NCI-H1436 treated with DMSO at 0.1 percent for 48 hours (cell line): ENCODE data around the gene VPS13D.

Source experiments
- DNase-seq: peaks from one replicate; lab custom pipeline; 2025; lab: John Stamatoyannopoulos, UW

Gene VPS13D

DNA sequence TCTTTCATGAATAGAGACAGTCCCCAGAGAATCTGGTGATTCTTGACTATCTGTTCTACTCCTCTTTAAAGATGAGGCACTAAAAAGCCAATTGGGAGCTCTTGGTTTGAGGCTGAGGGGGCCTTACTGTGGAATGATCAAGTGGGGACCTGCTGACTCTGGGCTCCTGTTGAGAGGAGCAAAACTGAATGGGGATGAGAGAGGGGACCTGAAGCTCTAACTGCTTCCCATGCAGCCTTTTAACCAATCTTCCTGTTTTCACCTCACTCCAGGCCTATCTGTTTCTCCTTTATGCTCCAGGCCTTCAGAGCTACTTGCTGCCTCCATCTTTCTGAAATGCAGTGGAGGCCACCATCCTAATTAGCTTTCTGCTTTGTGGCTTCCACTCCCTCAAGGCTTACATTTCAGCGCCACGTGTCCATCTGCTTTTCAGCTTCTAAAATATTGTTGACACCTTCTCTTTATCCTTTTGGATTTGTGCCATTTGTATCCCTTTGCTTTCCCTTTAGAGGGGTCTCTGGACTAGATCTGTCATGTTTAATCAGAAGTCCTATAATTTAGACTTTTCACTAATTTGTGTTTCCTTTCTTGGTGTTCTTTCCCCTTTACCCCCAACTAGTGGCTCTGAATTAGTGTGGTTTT is 242.4 kb downstream of the VPS13D start:
- no peak for DNase-seq

DNA sequence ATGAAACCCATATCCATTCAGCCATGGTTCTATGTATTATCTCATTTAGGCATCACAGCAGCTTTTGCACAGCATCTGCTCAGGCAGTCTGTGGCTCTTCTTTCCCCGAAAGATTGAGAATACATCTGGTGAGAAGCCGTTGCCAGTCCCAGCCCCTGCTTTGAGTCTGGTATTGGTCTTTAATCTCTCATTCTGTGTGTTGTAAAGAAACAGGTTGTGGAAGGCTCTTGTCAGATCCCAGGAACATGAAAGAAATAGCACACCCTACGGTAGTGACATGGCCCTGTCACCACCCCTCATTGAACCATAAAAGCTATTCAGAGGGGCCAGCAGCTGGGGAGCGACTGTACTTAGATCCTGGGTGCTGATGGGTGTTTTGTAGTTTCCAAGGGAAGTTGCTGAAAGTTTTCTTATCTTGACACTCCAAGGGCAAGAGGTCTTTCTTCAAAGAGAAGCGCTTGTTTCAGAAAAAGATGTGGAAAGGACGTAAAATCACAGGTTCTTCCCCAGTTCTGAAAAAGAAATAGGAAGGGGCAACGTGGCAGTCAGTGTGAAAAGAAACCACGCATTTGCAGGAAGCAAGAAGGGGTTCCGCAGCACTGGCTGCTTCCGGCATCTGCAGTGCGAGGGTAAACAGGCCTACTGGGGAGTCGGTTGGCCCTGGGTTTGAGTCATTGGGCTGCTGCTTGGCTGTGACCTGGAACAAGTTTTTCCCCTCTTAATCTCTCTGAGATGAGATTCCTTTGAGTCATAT is 243.1 kb downstream of the VPS13D start:
- no peak for DNase-seq

DNA sequence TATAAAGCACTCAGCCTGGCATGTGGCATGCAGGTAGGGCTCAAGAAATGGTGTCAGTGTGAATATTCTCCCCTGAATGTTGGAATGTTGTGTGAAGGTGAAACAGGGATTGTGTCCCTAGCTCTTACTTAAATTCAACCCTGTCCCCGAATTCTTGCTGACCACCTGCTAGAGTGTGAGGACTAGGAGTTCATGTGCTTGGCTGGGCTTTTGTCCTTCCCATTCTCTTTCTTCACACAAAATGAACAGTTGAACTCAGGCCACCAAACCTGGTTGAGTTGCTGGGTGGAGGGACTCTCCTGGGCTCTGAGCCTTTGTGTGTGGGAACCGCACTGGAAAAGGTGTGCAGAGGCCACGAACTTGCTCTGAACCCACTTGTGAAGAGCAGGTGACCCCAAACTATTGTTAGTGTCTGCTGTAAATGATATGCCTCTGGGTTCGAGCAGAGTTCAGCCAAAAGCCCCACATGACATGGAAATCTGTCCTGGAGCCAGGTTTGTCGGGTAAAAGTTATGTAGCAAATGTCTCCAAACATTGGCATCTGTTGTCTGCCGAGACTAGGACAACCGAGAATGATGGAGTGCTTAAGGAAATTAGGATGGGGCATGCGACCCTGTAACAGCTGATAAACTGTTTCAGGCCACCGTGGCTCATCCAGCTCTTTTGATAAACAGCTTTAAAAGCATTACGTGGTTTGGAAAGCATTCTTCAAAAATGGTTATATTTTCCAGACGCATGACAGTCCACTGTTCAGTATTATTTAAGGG is 243.9 kb downstream of the VPS13D start:
- DNase-seq = no peak

DNA sequence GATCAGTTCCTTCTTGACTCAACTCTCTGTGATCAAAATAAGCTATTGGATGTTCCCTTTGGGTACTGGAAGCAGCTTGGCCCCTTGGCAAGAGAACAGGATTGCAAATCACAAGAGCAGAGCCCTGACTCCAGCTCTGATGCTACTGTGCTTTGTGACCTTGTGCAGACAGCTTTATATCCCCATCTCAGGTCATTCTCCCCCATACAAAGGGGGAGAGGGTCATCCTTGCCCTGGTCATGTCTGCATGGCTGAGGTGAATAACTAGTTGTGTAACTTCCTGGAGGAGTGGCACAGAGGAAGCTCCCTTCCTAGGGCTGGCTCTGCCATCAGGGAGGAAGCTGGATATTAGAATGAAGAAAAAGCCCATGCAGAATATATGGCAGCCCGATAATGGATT is 245.3 kb downstream of the VPS13D start:
- no peak for DNase-seq

DNA sequence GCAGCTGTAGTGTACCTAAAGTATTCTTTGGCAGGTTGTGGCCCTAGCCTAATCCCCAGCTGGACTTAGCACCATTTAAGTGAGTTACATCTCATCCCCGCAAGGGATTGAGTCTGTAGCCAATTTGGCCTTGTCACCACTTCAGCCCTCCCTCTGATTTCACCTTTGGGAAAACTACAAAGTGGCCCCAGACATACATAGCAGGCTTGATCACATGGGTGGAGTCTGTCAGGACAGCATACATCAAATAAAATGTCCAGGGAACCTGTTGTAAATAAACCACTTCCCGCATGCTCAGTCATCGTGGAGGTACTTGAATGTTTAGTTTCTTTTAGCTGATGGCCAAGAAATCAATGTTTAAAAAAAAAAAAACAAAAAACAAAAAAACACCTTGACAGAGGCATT is 245.7 kb downstream of the VPS13D start:
- no peak for DNase-seq

DNA sequence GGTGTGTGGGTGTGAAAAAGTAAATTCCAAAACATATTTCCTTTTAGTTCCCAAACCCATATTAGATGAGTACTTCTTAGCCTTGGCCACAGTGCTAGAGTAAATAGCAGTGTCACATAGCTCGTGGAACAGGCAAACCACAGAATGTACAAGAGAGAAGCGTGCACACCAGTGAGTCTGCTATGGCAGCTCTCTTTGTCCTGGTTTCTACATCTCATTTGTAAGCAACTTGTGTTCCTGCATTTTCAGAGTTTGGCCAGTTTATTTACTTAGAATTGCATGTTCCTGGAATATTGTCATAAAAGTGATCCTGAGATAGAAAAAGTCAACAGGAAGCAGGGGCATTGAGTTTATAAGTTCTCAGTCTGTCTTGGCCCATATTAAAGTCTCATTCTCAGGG is 246.1 kb downstream of the VPS13D start:
- no peak for DNase-seq

DNA sequence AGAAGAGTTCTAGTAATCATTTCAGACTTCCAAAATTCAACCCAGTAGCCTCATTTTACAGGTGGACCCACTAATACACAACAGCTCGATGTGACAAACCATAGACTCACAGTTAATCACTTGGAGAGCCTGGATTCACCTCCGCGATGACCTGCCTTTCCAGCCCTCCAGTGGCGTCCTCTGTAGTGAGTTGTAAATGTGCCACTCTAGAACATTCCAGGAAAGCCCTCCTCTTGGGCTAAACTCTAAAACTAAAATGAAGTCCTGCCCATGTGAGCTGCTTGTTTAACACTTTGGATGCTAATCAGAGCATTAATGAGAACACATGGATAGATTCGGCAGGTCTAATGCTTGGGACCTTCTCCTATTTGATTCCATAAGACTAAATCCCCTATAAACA is 247.5 kb downstream of the VPS13D start:
- no peak for DNase-seq

DNA sequence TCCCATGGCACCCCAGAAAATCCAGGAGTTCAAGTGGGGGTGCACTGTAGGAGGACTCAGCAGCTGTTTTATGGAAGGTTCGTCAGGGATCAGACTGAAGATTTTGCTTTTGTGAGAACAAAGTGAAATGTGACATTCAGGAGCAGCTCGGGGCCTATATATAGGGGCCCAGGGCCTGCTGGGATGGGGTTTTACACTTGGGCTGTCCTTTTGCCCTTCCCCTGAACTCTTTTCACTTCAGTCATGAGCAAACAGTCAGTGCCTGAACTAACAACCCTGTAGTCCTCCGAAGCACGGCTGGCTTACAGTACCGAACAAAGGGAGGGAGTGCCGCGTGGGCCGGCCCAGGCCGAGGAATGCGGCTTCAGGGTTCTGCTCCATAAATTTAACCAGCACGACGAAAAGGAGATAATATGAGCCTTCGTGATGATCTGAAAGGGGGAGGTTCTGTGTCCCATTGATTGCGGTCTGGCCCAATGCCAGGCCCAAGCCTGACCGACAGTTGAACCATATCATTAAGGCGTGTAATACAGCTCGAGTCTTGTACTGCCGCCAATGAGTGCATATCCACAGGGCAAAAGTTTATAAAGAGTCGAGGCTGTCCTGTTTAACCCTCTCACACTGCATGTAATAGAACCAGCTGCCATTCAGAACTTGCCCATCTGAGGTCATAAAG is 248.2 kb downstream of the VPS13D start:
- no peak for DNase-seq

DNA sequence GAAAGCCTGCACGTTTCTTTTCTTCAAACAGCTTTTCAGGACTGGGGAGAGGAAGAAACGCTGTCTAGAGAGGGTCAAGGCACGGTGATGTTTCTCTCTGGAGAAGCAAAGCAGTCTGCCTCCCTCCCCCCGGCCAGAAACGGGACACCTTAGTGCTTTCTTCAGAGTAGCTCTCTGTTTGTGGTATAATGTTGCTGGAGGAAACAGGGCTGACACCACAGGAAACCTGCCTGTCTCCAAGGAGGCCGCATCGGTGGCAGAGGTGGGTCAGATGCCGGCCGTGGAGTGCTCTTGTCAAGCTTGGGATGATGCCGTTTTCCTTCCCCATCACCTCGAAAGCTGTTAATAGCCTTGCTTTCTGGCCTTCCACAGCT is 248.8 kb downstream of the VPS13D start:
- no peak for DNase-seq

DNA sequence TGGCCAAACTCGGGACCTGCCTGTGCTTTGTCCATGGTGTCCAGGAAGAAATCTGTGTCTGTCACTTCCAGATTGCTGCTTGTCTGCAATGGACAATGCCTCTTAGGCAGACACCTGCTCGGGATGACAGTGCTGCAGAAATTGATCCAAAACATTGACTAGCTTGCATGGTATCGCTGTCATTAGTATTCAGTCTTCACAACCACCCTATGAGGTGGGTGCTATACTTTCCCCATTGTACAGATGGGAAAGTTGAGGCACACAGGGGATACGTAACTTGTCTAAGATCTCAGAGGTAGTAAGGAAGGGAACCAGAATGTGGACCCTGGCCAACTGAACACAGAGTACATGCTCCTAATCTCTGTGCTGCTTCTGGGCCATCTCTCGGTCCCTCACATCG is 249.5 kb downstream of the VPS13D start:
- DNase-seq = no peak

DNA sequence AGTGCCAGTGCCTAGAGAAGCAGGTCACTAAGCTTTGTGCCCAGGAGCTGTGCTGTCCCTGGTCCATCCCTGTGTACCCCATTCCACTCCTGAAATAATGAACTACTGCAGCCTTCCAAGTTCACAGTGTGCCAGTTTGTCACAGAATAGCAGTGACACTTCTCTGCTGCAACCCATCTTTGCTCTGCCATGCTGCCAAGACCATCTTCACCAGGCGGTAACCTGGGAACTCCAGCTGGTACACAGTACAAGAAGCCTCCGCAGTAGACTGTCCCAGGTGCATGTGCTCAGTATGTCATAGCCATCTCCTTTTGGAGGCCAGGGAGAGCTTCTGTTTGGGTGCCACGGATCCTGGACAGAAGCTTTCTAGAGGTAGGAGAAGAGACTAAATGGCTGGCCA is 250.2 kb downstream of the VPS13D start:
- no peak for DNase-seq

DNA sequence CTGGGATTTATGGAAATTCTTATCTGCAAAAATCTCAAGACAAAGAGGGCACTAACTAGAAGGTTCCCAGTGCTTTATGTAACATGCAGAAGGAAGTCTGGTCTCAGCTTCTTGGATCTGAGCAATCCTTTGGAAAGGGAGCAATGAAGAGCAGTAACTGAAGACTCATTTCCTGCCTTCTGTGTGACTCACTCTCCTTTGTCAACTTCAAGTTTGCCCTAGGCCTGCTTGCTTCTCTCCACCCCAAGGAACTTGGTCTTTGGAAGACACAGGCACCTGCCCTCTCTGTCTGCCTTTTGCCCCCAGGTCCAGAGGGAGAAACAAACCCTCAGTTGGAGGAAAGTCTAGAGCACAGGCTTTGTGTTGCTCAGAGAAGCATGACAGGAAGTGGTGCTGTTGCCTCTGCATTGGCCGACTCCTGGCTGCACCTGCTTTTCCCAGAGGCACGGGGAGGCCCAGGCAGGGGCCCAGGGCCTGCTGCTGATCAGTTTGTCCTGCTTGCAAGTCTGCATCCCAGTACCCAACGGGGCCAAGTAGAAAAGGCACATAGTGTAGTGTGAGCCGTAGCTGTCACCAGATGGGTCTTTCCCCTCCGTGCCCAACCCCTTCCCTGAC is 251.0 kb downstream of the VPS13D start:
- no peak for DNase-seq

DNA sequence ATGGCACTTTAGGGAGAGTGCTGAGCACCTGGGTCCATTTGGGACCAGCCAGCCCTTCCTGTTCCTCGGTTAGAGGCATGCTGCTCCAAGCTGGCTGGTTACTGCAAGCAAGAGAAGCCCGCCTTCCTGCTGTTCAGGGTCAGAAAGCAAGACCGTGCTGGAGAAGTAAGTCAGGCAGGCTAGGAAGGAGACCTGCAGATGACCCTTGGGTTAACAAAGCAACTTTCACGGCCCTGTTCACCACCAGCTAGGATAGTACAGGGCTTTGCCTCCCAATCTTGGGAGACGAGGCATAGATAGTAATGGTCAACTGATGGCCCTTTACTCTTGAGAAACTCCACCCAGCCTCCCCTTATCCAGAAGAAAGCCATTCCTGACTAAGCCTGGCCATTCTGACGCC is 252.1 kb downstream of the VPS13D start:
- DNase-seq = no peak

DNA sequence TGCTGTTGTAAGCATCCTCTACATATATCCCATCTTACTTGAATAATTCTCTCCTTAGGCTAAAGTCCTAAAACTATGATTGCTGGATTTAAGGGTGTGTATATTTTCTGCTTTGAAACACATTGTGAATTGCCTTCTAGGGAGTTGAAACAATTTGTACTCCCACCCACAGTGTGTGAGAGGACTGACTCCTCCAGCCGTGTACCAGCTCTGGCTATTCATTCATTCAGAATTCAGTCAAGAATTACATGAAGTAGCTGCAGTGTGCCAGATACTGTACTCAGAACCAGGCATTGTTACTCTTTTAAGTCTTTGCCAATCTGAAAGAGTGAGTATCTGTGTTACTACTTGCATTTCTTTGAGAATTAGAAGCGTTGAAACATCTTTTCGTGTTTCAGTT is 253.2 kb downstream of the VPS13D start:
- DNase-seq = no peak

DNA sequence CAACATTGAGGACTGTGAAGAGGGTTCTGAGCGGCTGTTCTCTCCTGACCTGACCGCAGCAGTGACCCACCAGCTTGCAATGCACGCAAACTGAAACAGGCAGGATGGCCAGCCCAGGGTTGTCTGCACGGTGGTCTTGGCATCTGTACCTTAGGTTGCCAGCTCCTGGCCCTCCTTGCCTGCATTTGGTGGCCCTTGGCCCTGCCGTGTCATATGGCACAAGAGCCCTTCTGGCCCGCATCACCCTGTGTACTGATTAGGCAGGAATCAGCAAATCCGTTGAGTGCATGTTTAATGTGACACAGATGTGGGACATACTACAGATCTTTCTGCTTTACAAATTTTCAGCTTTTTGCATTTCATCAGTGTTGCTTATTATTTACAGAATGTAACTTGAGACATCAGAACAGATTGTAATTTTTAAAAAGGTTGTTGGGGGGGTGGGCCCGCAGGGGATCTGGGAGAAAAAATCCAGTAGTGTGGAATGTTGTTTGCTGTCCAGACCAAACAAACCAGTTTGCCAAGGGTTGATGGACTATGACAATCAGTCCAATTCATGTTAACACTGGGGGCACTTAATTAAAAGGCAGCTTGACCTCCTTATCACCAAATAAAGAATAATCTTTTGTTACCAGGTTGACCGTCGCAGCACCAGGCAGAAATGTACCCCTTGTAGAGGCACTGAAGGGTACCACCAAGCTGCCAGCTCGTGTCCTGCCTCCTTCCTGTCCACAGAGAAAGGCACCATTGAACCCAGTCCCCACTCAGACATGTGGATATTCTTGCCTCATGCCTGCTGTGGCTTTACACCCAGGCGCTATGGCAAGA is 255.6 kb downstream of the VPS13D start:
- DNase-seq = no peak

DNA sequence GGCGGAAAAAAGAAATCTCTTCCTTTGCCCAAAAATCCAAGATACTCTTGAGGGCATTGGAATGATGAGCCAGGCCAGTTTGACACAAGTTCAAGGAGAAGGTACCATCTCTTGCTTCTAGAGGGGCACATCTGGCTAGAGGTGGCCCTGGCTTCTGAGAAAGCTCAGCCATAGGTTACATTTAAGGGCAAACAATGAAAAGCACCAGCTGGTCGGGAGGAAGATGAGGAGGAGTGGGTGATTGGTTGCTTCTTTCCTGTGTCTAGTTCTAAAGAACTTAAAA is 256.2 kb downstream of the VPS13D start:
- DNase-seq = no peak

DNA sequence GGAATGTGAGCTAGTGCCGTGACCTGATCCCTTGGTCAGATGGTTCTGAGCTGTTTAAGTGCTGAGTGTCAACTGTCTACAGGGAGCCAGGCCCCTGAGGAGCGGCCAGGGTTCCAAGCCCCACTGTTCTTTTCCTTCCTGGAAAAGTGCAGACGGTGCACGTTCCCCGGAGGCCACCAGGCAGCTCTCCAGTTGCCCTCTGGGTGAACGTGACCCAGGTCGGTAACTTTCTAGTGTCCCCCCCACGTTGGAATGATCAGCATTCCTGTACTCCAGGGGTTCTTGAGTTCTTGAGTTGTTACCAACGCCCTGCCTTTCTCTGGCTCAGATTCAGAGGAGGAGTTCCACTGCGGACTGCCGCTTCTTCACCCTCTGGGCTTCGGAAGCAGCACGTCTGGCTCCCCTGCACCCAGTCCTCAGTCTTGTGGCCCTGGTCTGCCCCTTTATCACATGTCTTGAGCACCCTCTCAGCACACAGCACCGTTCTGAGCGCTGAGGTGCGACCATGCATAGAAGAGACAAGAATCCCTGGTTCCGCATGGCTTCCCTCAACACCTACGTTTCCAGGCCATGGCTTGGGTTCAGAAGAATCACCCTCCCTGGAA is 256.7 kb downstream of the VPS13D start:
- DNase-seq = no peak

DNA sequence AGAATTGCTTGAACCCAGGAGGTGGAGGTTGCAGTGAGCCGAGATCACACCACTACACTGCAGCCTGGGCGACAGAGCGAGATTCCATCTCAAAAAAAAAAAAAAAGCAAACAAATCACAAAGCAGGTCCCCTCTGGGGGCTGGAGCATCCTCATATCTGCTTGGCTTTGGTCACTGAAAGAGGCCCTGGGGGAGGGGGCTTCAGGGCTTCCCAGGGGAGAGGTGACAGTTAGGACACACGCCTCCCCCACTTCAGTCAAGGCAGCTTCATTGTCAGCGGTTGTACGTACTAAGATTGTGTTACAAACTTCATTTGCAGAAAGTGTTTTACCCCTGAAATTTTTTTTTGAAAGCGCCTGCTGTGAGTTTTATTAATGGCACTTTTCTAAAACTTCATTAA is 257.7 kb downstream of the VPS13D start:
- no peak for DNase-seq

DNA sequence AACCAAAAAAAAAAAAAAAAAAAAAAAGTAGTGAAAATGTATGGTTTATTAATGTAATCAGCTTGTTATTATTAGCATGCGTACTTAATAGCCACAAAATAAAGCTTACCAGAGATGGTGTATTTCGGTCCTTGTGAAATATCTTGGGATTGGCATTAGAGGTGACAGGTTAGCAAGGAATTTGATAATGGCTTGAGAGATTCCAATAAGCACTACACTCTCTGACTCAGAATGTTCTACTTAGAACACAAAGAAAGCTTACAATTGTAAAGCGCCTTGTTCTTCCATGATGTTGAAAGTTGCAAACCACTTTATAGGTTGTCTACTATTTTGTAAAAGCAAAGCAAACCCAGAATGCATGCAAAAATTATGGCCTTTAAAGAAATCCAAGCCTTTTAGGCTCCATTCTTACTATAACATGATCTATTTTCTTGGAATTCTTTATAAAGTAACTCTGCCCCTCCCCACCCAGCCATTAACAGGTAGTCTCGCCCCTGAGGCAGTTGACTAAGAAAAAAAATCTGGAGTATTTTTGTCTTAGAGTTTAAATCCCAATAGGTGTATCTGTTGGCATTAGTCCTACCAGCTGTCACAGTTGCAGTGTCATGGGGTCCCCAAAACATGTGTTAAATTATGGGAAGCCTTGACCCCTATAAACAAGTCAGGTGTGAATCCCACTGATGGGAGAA is 259.0 kb downstream of the VPS13D start:
- DNase-seq = no peak

DNA sequence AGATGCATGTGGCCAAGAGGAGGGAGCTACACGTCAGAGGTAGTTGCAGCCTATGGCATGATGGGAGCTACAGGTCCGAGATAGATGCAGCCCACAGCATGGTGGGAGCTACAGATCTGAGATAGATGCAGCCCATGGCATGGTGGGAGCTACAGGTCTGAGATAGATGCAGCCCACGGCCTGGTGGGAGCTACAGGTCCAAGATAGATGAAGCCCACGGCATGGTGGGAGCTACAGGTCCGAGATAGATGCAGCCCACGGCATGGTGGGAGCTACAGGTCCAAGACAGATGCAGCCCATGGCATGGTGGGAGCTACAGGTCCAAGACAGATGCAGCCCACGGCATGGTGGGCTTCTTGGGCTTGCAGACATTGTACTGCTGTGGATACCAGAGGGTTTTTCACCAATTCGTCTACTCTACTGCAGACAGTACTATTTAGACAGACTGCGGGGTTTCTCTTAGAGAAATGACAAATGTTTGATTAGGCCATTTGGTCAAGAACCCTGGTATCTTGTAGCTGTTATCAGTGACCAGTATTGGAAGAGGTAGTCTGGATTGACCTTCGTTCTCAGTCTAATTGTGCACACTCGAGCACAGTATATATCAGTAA is 260.8 kb downstream of the VPS13D start:
- no peak for DNase-seq
